ENCODE data around the gene SLC48A1. TPM values are rescaled to one million over a fixed set of nuclear protein-coding genes. Genes with fewer than 3 reads are reported as not detected.
A peak's percentile ranks its signal among the peaks of the same experiment; 100 is the strongest.

SLC48A1 gene
- total RNA-seq, result 10 to 100 TPM; 17.6 to 68.2 (median 23.9) TPM
- polyA plus RNA-seq, result 10 to 100 TPM; 13.0 to 16.5 TPM
- long read RNA-seq, donor 1, transcript SLC48A1-201 (3 exons, 3,010 nt), result major isoform, 58 of 68 reads
- long read RNA-seq, donor 1, partial matches to known transcripts, result 1 of 68 reads
- long read RNA-seq, donor 1, other reads (novel, unspliced or antisense), result 9 of 68 reads
- long read RNA-seq, donor 2, transcript SLC48A1-201 (3 exons, 3,010 nt), result major isoform, 151 of 175 reads
- long read RNA-seq, donor 2, partial matches to known transcripts, result 15 of 175 reads
- long read RNA-seq, donor 2, other reads (novel, unspliced or antisense), result 7 of 175 reads
- long read RNA-seq, donor 3, transcript SLC48A1-201 (3 exons, 3,010 nt), result major isoform, 23 of 27 reads
- long read RNA-seq, donor 3, partial matches to known transcripts, result 0 of 27 reads
- long read RNA-seq, donor 3, other reads (novel, unspliced or antisense), result 4 of 27 reads

- H3K36me3 ChIP-seq, result no peaks in the 10 kb centered on the region
- intact Hi-C loops (cut with DNase I), result loop anchor here in 2 of 10 donors (5.0 to 10.0 kb wide), 2 partner anchors 62 to 121 kb away; no protein-coding TSS in a partner anchor
- DNase-seq (peak; percentile 76 to 91 (median 82)), ATAC-seq (peak; percentile 27 to 87 (median 75))
- peak in 1 of 2 donors; percentile 54 for TF ChIP-seq POLR2A (IDR thresholded peaks at IDR 0.05)
- TF ChIP-seq CTCF (IDR thresholded peaks at IDR 0.05), result peak; percentile 5 to 62 (median 37)
- H3K9me3 ChIP-seq, result no peaks in the 10 kb centered on the region
- peak within 1 kb of the TSS; percentile 74 to 99 (median 96) for H3K4me3 ChIP-seq
- 0 to 1% (median 1%) methylated on average over 42 to 106 of the region's 106 CpGs; no CpG with 5 or more reads in 1 of the 4 donors for WGBS, 4 donors
- H3K4me1 ChIP-seq, result peaks cover 3 to 64% (median 51%) of the 10 kb centered on the region in 12 donors
- H3K27me3 ChIP-seq, result no peaks in the 10 kb centered on the region
- peak within 1 kb of the TSS; percentile 23 to 88 (median 82) for H3K27ac ChIP-seq
Measured at GRCh38 chr12:47773062-47773857, at the start of gene SLC48A1. Gene SLC48A1 (plus strand): TSS chr12:47773238. CDS start chr12:47773305, 67 bp downstream.

- Histone ChIP-seq H3K4me3 (no peak within 1 kb of the TSS), H3K9me3 (no peaks in the 10 kb centered on the region), H3K4me1 (peaks cover 0 to 20% (median 10%) of the 10 kb centered on the region in 12 donors), H3K36me3 (no peaks in the 10 kb centered on the region), H3K27ac (no peak within 1 kb of the TSS), H3K27me3 (no peaks in the 10 kb centered on the region)
- intact Hi-C loops (cut with DNase I), result no loop called here
- DNase-seq (no peak), ATAC-seq (peak in 3 of 4 donors; percentile 17 to 29 (median 18))
- TF ChIP-seq POLR2A (IDR thresholded peaks at IDR 0.05) (no peak), CTCF (IDR thresholded peaks at IDR 0.05) (no peak)
- WGBS, 4 donors, result 84 to 91% (median 89%) methylated on average over 8 of the region's 8 CpGs
Measured at GRCh38 chr12:47725091-47725772, 47.8 kb upstream of the SLC48A1 start, which contains the start of gene ENDOU. Gene ENDOU (minus strand): TSS chr12:47725490. CDS start chr12:47725413, 77 bp downstream.

GRCh38 chr12:47725893-47726292, 47.1 kb upstream of the SLC48A1 start:
- TF ChIP-seq CTCF (IDR thresholded peaks at IDR 0.05) (no peak), POLR2A (IDR thresholded peaks at IDR 0.05) (no peak)
- no peak overlapping the region for H3K27ac ChIP-seq
- no peak overlapping the region for H3K4me3 ChIP-seq
- ATAC-seq, result no peak
- no peak for DNase-seq
- intact Hi-C loops (cut with DNase I), result no loop called here
- no peaks in the 10 kb centered on the region for H3K36me3 ChIP-seq
- H3K4me1 ChIP-seq, result peaks cover 0 to 27% (median 17%) of the 10 kb centered on the region in 12 donors
- WGBS, 4 donors, result 47 to 67% (median 58%) methylated on average over 5 of the region's 5 CpGs
- H3K9me3 ChIP-seq, result no peaks in the 10 kb centered on the region
- no peaks in the 10 kb centered on the region for H3K27me3 ChIP-seq

Data from heart left ventricle (tissue), 16 donors.